Measurements from ENCODE around the gene NIM1K.

- TF ChIP-seq, protein P1, sequence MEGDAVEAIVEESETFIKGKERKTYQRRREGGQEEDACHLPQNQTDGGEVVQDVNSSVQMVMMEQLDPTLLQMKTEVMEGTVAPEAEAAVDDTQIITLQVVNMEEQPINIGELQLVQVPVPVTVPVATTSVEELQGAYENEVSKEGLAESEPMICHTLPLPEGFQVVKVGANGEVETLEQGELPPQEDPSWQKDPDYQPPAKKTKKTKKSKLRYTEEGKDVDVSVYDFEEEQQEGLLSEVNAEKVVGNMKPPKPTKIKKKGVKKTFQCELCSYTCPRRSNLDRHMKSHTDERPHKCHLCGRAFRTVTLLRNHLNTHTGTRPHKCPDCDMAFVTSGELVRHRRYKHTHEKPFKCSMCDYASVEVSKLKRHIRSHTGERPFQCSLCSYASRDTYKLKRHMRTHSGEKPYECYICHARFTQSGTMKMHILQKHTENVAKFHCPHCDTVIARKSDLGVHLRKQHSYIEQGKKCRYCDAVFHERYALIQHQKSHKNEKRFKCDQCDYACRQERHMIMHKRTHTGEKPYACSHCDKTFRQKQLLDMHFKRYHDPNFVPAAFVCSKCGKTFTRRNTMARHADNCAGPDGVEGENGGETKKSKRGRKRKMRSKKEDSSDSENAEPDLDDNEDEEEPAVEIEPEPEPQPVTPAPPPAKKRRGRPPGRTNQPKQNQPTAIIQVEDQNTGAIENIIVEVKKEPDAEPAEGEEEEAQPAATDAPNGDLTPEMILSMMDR (IDR thresholded peaks at IDR 0.05; ENCODE audit: insufficient read depth, low read depth, low read length) = no peak
- no peak for TF ChIP-seq EZH2 (IDR thresholded peaks at IDR 0.05; ENCODE audit: insufficient read depth, low read length)
These were observed 95.5 kb downstream of the NIM1K start for GRCh38 chr5:43287493-43287892.

All from astrocyte (in vitro differentiated cells and primary cell).